GM18951 (cell line): ENCODE data around the gene IL16.
A peak's percentile ranks its signal among the peaks of the same experiment; 100 is the strongest.

Experiments used
- POLR2A ChIP-seq: IDR thresholded peaks from 4 replicates; pipeline ENCODE4 v1.6.1; 2011; ENCODE audit warnings: mild to moderate bottlenecking; ENCODE audit not compliant: insufficient read length, insufficient read depth; ENCODE audit errors: extremely low read depth
- in situ Hi-C: fragments of 300-500 bp; cut with MboI; formaldehyde crosslinking; loops from one replicate; pipeline ENCODE4 v1.12.0; 2022; ENCODE audit warnings: low sequenced_read_pairs, mixed read lengths, inconsistent platforms; ENCODE audit not compliant: unreplicated experiment

The IL16 gene

DNA sequence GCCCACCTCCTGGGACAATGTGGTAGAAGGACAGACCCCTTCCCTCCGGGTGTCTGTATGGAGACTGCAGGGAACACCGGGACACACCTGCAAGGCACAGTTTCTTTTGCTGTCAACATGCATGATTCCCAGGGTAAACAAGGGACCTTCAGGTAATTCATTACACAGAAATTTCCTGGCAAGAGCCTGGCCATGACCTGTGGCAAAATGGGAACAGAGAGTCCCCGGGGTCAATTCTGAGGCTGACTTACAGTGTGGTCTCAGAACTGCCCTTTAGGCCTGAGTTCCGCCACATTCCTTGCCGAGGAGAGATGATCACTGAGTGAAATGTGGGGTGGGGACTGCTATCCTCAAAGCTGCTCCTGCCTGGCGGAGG is 121.0 kb downstream of the IL16 start:
- TF ChIP-seq POLR2A = no peak
- in situ Hi-C loops = no loop called here

DNA sequence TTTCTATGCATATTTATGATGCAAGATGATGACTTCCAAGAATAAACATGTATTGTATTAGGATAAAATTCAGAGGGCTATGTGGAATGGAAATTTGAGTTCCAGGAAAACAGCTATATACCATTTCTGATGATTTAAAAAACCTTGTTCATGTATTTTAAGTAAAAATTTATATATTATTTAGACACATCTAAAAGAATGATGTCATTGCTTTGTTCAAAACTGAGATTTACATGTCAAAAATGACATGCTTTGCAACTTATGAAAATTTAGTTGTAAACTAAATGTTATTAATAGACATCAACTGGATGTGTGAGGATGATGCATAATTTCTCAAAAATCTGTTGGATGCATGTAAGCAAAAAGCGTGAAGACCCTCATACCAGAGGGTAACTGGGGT is 125.0 kb downstream of the IL16 start:
- in situ Hi-C loops = no loop called here
- no peak for TF ChIP-seq POLR2A

DNA sequence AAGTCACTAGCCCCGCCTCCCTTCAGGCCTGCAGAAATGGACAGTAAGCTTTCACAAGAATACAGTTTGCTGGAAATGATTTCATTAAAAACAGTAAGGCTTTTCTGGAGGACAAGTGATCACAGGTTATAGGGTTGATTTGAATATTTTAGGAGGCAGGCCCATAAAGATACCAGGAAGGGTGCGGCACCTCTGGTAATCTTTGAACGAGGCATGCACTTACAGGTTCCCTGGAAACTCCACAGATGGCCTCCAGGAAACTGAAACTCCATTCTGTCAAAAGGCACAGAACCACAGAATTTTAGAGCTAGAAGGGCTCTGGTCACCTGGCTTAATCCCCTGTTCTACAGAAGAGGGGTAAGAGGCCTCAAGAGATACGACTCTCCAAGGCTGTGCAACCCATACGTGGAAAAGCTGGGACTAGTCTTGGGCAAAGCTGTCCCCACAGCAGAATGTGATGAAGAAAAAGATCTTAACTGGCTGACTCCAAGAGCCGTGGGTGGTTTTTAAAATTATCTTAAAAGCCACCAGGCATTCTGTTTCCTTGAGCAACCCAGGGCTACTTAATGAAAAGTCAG is 126.1 kb downstream of the IL16 start:
- no peak for TF ChIP-seq POLR2A
- in situ Hi-C loops = no loop called here

DNA sequence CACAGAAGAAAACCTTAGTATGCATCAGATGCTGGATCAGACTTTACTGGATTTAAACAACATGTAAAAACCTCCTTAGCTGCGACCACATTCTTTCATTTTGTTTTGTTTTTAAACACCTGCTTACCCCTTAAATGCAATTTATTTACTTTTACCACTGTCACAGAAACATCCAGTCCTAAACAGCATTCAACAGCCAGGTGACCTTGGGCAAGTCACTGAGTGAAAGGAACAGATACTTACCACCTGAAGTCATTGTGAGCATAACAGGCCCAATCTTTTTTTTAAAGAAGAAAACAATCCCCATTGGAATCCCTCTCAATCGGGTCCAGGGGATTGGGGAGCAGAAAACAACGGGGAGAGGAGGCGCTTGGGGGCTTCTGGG is 126.9 kb downstream of the IL16 start:
- no peak for TF ChIP-seq POLR2A
- in situ Hi-C loops = no loop called here

DNA sequence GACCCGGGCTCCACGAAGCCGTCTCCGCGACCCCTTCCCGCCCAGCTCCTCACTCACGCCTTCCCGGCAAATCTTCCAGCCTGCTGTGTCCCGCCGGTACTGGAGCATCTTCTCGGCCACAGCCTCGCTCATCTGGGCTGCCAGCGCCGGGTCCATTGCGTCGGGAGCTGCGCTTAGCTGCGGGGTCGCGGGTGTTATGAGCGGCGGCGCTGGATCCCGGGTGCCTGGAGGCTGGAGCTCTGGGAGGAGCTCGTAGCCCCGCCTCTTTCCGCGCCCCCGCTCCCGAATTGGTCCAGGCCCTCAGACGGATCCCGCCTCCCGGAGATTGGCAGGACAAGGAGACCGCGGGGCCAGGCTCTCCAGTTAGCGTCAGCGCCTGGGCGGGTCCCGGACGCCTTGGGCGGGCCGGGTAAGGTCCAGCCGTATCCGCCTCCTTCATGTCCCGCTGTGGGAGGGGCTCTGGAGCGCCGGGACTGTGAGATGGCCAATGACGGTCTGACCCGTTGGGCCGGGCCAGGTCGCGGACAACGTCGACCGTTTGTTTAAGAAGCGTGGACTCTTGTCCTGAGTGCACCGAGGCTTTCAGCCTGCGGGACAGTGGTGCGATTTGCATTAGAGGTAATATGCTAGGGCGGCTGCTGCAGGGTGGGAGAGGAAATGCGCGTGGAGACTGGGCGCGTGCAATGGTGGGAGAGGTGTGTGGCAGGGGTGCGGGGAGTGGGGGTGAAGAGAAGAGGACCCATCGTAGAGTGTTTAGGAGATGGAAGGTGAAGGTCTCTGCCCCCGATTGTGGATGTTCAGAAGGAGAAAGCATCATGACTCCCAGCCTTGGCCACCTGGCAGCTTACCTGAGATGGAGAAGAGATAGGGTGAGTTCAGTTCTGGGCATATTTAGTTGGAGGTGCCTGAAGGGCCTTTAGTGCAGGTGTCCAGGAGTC is 127.5 kb downstream of the IL16 start, which contains the start of gene STARD5:
Gene STARD5 (minus strand): TSS at position 198 of the 938 bp plus-strand sequence. CDS start 42 bp downstream, at position 156.
- TF ChIP-seq POLR2A = peak; percentile 82
- in situ Hi-C loops = no loop called here

DNA sequence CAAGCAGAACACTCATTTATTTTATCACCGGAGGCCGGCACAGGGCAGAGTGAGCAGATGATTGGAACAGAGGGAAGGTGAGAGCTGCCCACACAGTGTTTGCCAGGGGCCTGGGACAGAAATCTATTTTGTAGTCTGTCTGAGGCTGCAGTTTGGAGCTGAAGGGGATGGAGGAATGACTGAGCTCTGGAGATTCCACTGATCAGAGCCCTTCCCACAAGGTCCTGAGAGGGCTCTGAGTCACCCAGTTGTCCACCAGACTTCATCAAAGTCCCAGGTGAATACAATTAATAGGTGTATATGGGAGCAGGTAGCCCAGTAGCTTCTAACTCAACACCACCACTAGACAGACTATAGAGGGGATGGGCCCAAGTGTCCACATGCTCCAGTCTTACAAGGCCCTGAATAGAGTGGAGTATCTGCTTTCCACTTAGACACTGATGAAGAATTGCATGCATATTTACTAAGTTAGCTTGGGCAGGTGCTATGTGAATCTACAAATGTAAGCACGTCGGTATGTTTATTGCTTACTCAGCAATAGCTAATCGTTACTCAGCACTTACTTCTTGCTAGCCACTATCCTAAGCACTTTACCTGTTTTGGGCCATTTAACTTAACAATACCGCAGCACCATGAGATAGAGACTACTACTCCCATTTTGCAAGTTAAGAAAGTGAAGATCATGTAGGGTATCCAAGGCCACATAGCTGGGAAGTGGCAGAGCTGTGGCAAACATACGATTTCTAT is 130.0 kb downstream of the IL16 start:
- TF ChIP-seq POLR2A = no peak
- in situ Hi-C loops = no loop called here

DNA sequence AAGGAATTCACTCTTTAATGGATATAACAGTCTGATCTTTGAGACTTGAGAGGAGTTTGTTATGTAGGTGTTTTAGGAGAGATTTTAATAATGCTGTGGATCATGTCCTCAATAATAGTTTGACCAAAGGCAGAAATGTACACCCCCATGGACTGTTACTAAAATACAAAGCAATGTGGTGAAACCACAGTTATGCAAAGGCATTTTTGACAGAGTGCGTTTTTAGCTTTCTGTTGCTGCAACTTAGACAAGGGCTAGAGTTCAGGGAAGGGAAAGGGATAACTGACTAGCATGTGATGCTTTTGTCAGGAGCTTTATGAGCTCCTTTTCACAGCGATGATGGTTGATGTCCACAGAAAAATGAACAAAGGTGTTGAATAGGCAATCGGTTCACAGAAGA is 130.8 kb downstream of the IL16 start:
- TF ChIP-seq POLR2A = no peak
- in situ Hi-C loops = no loop called here

DNA sequence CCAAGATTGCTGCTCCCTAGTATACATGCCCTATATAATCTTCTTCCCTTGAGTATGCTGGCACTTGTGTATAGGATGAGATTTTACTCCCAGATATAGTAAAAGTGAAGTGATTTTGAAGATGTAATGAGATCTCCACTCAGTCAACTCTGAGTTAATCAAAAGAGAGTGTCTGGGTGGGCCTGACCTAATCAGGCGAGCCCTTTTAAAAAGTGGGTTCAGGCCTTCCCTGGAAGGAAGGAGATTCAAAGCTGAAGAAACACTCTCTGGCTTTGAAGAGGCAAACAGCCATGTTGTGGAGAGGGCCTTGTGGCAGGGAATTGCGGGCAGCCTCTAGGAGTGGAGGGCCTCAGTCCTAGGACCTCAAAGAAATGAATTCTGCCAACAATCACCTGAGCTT is 132.8 kb downstream of the IL16 start:
- no peak for TF ChIP-seq POLR2A
- in situ Hi-C loops = no loop called here

DNA sequence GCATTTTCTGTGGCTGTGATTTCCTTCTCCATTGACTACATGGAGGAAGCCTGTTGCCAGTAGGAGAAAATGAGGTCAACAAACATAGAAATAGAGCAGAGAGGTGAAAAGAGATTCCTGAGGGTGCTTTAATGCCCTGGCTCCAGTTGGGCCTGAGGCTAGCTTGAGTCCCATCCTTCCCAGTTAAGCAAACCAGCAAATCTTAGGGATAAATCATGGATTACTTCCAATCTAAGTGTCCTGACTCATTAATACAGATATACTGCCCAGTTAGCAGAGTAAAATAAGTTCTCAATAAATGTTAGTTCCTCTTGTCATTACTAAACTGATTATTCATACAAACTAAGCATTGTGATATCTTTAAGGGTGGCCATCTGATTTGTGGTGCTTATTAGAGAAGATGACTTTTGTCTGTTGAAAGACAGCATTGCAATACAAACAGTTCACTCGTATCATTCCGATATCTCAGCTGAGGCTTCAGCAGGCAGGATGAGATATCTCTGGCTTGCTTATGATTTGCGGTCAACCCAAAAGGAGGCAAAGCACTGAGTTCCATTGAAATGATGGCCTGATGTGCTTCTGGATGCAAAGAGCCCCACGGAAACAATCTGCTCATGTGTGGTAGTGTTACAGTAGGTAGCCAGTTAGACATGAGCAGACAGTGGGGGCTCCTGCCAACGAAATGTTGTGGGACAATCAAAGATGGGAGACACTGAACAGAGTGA is 133.8 kb downstream of the IL16 start:
- in situ Hi-C loops = loop anchor here (5.0 kb wide), 1 partner anchor 48 kb away; no protein-coding TSS in a partner anchor
- no peak for TF ChIP-seq POLR2A

DNA sequence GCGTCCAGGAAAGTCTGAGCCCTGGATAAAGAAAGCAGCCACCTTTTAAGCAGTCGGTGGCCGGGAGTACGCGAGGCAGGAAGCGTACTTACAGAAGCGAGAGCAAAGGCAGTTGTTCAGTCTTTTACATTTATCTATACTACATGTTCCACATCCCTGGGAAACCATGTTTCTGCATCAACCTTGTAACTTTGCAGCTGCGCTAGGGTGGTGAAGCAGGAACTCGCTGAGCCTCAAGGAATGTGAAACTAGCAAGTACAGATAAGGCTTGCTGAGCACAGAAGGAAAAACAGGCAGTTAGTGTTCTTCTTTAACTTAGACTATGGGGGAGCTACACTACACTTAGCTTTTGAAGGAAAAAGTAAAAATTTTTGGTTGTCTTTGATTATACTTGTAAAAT is 134.5 kb downstream of the IL16 start:
- in situ Hi-C loops = loop anchor here (5.0 kb wide), 1 partner anchor 49 kb away; no protein-coding TSS in a partner anchor

DNA sequence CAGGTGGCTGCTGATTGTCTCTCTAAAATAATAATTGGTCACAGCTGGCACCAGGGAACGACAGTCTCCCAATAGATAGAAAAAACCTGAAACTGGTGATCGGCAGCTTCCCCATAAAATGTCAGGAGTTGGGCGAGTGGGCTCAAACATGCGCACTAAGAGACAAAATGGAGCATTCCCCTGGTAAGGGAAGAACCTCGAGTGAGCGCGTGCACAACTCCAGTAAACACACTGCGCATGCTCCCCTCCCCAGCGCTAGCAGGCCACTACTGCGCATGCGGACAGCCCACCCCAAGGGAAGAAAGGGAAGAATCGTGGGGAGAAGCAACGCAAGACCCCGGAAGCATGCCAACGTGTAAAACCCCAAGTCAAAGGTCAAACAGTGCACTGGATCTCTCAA is 134.9 kb downstream of the IL16 start:
- no peak for TF ChIP-seq POLR2A
- in situ Hi-C loops = loop anchor here (5.0 kb wide), 1 partner anchor 49 kb away; no protein-coding TSS in a partner anchor

DNA sequence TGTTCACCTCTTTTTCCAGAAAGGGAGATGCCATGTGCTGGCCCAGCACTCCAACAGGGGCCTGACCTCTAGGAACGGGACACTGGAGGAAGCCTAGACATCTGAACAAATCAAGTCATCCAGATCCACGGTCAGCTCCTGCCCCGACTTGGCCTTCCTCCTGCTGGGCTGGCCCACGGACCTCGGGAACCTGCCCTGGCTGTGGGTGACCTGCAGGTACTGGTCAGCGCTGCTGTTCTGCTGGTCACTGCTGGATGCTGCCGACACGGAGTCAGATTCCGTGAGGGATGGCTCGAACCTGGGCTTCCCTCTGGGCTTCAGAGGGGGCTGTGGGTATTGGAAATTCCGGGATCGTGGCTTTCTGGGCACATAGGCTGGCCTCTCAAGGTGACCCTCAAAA is 135.6 kb downstream of the IL16 start:
- in situ Hi-C loops = loop anchor here (5.0 kb wide), 1 partner anchor 50 kb away; no protein-coding TSS in a partner anchor
- no peak for TF ChIP-seq POLR2A

DNA sequence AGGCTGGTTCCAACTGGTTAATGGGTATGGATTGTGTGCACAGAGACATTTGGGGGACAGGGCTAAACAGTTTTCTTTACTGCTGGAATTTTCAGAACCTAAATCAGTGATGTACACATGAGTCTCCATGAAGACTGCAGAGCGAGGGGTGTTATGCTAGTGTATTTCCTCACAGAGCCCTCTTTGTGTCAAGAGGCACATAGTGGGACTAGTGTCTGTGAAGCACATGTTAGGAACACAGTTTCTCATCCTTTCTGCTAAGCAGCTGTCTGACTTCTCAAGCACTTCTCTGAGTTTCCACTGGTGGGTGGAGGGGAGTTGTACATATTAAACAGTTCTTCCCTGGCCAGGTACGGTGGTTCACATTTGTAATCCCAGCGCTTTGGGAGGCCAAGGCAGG is 136.7 kb downstream of the IL16 start:
- TF ChIP-seq POLR2A = no peak
- in situ Hi-C loops = loop anchor here (5.0 kb wide), 1 partner anchor 51 kb away; no protein-coding TSS in a partner anchor
